Measurements from ENCODE around the gene NFKBIE. TPM values are rescaled to one million over a fixed set of nuclear protein-coding genes. Genes with fewer than 3 reads are reported as not detected.
"Not testable (repeated sequence)": the region's sequence is repeated elsewhere in the genome, so short reads cannot be mapped to it uniquely, and the experiment has no call there.

Gene NFKBIE
- total RNA-seq, 1 experiment from 2014 or later: 7.6 TPM

DNA sequence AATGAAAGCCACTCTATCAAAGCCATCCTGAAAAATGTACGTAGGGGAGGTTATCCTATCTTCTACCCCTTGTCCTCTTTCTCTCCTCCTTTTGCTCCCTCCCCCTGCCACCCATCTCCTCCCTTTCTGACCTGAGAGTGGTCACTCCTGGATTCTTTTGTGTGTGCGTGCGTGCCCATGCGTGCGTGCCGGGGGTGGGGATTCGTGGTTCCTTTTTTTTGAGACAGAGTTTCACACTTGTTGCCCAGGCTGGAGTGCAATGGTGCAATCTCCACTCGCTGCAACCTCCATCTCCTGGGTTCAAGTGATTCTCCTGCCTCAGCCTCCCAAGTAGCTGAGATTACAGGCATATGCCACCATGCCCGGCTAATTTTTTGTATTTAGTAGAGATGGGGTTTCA, 33.9 kb downstream of the NFKBIE start:
- H3K4me1 ChIP-seq (ENCODE audit: control insufficient read depth in 1 of 2, insufficient read depth in 2 of 2, low read length in 2 of 2): peaks cover 19 to 27% of the 10 kb centered on the region in 2 experiments; a peak in 3 of 4 replicates
- peaks cover 26% of the 10 kb centered on the region for H3K79me2 ChIP-seq (ENCODE audit: insufficient read depth, low read length)
- H4K20me1 ChIP-seq (ENCODE audit: insufficient read depth); ATAC-seq; H3K27me3 ChIP-seq (ENCODE audit: insufficient read depth, low read length); H3K4me2 ChIP-seq (ENCODE audit: low read length); H3K9ac ChIP-seq (ENCODE audit: low read length); H2AFZ ChIP-seq (ENCODE audit: low read depth, low read length, poor library complexity, severe bottlenecking); H3K9me3 ChIP-seq (ENCODE audit: control insufficient read depth in 1 of 2, insufficient read depth in 1 of 2, low read depth in 1 of 2, low read length in 2 of 2); POLR2A ChIA-PET; H3K27ac ChIP-seq (ENCODE audit: low read depth, low read length); BruUV-seq (replicated peaks); CTCF ChIA-PET; intact Hi-C loops (cut with micrococcal nuclease); DNase-seq (ENCODE audit: low read depth, low spot score); H3K9me2 ChIP-seq (ENCODE audit: insufficient read depth); H3K4me3 ChIP-seq (replicated peaks in 1 of 2; ENCODE audit: low read depth in 1 of 2, low read length in 2 of 2): not testable (repeated sequence)
- RAD21 ChIA-PET (ENCODE audit: low non-redundant PET in 1 of 2, low total read pairs in 2 of 2, uncharacterized antibody in 2 of 2, unreplicated experiment in 2 of 2): interaction anchor here in 1 of 2 experiments (0.6 kb wide), 1 partner anchor 52 kb away, joined by 3 read pairs; no protein-coding TSS in a partner anchor
- H3K36me3 ChIP-seq (ENCODE audit: control insufficient read depth in 1 of 2, insufficient read depth in 2 of 2, low read length in 2 of 2): peaks cover 19 to 58% of the 10 kb centered on the region in 2 experiments; a peak in 3 of 4 replicates

- Histone ChIP-seq H2AFZ (ENCODE audit: low read depth, low read length, poor library complexity, severe bottlenecking) (no peak overlapping the region), H3K27ac (ENCODE audit: low read depth, low read length) (no peak overlapping the region), H3K4me1 (ENCODE audit: control insufficient read depth in 1 of 2, insufficient read depth in 2 of 2, low read length in 2 of 2) (peaks cover 20 to 31% of the 10 kb centered on the region in 2 experiments; a peak in 3 of 4 replicates), H3K9ac (ENCODE audit: low read length) (no peak overlapping the region), H3K4me2 (ENCODE audit: low read length) (no peak overlapping the region), H3K79me2 (ENCODE audit: insufficient read depth, low read length) (peaks cover 39% of the 10 kb centered on the region), H3K9me3 (ENCODE audit: control insufficient read depth in 1 of 2, insufficient read depth in 1 of 2, low read depth in 1 of 2, low read length in 2 of 2) (no peaks in the 10 kb centered on the region), H3K9me2 (ENCODE audit: insufficient read depth) (no peaks in the 10 kb centered on the region), H4K20me1 (ENCODE audit: insufficient read depth) (peaks cover 4% of the 10 kb centered on the region; the same call in 1 of the 2 replicates), H3K4me3 (replicated peaks in 1 of 2; ENCODE audit: low read depth in 1 of 2, low read length in 2 of 2) (no peak overlapping the region), H3K36me3 (ENCODE audit: control insufficient read depth in 1 of 2, insufficient read depth in 2 of 2, low read length in 2 of 2) (peaks cover 19 to 58% of the 10 kb centered on the region in 2 experiments; a peak in 3 of 4 replicates), H3K27me3 (ENCODE audit: insufficient read depth, low read length) (no peaks in the 10 kb centered on the region)
- CTCF ChIA-PET: interaction anchor here (1.3 kb wide), 1 partner anchor 9 kb away, joined by 5 read pairs; no protein-coding TSS in a partner anchor
- POLR2A ChIA-PET: interaction anchor here (0.8 kb wide), 1 partner anchor 16 kb away, joined by 5 read pairs; the partner anchor contains the start of gene HSP90AB1
- TF ChIP-seq MAX (IDR thresholded peaks at IDR 0.05) (no peak), EZH2phosphoT487 (IDR thresholded peaks at IDR 0.05; ENCODE audit: borderline replicate concordance) (no peak), ELF1 (IDR thresholded peaks at IDR 0.05; ENCODE audit: borderline replicate concordance, low read depth) (no peak), ZFX (IDR thresholded peaks at IDR 0.05) (no peak), SIN3A (IDR thresholded peaks at IDR 0.05; ENCODE audit: low read depth) (no peak), CBX3 (IDR thresholded peaks at IDR 0.05; ENCODE audit: low read depth) (no peak), POLR2AphosphoS5 (IDR thresholded peaks at IDR 0.05; ENCODE audit: low read depth, low read length) (no peak), SRF (IDR thresholded peaks at IDR 0.05; ENCODE audit: low read depth) (no peak), EGR1 (IDR thresholded peaks at IDR 0.05; ENCODE audit: low read depth) (no peak)
- BruUV-seq (replicated peaks): no TSS peak
- ATAC-seq (no peak), DNase-seq (ENCODE audit: low read depth, low spot score) (no peak)
- RAD21 ChIA-PET (ENCODE audit: low non-redundant PET in 1 of 2, low total read pairs in 2 of 2, uncharacterized antibody in 2 of 2, unreplicated experiment in 2 of 2): no interaction called here
- intact Hi-C loops (cut with micrococcal nuclease): no loop called here
These were observed 35.2 kb downstream of the NFKBIE start for GRCh38 chr6:44230034-44230675.

Data from HCT116 (cell line).